ENCODE results near the gene RPA1.

DNA sequence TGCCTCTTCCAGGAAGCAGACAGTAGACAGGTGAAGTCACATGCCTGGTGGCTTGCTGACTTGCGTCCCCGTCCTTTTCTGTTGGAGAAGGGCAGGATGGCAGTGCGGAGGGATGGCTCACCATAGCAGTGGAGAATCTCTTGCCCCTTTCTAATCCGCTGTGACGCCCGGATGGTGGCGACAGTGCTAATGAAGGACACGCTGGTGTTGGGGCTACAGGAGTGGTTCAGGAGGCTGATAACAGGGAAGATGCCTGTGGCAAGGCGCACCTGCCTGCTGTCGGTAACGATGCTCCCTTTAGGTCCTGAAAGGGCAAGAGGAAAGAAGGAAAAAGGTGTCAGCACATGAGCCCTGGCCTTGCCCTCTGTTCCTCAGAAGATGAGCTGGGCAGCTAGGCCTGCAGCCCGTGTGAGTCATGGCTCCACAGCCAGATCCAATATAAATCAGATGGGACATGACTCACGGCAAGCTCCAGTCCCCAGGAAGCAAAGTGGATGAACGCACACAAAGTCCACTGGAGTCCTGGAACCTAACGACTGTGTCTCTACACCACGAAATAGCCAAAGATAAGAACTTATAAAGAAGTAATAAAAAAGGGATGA, 42.4 kb upstream of the RPA1 start:
- TF ChIP-seq, protein P1, sequence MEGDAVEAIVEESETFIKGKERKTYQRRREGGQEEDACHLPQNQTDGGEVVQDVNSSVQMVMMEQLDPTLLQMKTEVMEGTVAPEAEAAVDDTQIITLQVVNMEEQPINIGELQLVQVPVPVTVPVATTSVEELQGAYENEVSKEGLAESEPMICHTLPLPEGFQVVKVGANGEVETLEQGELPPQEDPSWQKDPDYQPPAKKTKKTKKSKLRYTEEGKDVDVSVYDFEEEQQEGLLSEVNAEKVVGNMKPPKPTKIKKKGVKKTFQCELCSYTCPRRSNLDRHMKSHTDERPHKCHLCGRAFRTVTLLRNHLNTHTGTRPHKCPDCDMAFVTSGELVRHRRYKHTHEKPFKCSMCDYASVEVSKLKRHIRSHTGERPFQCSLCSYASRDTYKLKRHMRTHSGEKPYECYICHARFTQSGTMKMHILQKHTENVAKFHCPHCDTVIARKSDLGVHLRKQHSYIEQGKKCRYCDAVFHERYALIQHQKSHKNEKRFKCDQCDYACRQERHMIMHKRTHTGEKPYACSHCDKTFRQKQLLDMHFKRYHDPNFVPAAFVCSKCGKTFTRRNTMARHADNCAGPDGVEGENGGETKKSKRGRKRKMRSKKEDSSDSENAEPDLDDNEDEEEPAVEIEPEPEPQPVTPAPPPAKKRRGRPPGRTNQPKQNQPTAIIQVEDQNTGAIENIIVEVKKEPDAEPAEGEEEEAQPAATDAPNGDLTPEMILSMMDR (IDR thresholded peaks at IDR 0.05; ENCODE audit: low read length): no peak
- no peak for TF ChIP-seq EZH2 (optimal IDR thresholded peaks at IDR 0.05; ENCODE audit: low read depth, low read length)

Data from MM.1S (cell line).